H1 (cell line): ENCODE data around the gene CTSA. TPM values are rescaled to one million over a fixed set of nuclear protein-coding genes. Genes with fewer than 3 reads are reported as not detected.

Experiments used
- CTCF ChIA-PET: fragments of 300-600 bp; sonication (Branson Sonifier 250); formaldehyde crosslinking; loops from one replicate; lab custom pipeline; 2021; ENCODE audit not compliant: partially characterized antibody; lab: Charles Lee
- POLR2A ChIA-PET: fragments of 300-600 bp; sonication (Branson Sonifier 250); formaldehyde crosslinking; loops from one replicate; lab custom pipeline; 2021; ENCODE audit warnings: inconsistent platforms; ENCODE audit not compliant: partially characterized antibody; lab: Charles Lee
- DNase-seq, 2 experiments: peaks; one replicate each; pipeline versions ENCODE4 v3.0.0 to v3.0.0-alpha.2; 2010 to 2022; ENCODE audit warnings: low spot score in 2 of 2, low read depth in 1 of 2, mixed read lengths in 1 of 2
- FAIRE-seq: peaks from 2 replicates; lab custom pipeline; 2011; peaks lifted over from hg19 to GRCh38; lab: Jason Lieb, UNC
- H2AFZ ChIP-seq: 2 replicates; pipeline ENCODE4 v1.8.1; 2012; ENCODE audit warnings: low read length, inconsistent platforms
- H2AK5ac ChIP-seq: 2 replicates; pipeline ENCODE4 v1.6.1; 2013; ENCODE audit warnings: low read depth, low read length
- H2BK120ac ChIP-seq: replicated peaks from 2 replicates; pipeline ENCODE3; 2013; ENCODE audit warnings: low read depth, low read length, inconsistent platforms
- H2BK12ac ChIP-seq: 2 replicates; pipeline ENCODE4 v1.6.1; 2013; ENCODE audit warnings: low read depth, low read length
- H2BK15ac ChIP-seq: 2 replicates; pipeline ENCODE4 v1.6.1; 2013; ENCODE audit warnings: low read length
- H2BK20ac ChIP-seq: 2 replicates; pipeline ENCODE4 v1.6.1; 2013; ENCODE audit warnings: low read length
- H2BK5ac ChIP-seq: 2 replicates; pipeline ENCODE4 v1.6.1; 2013; ENCODE audit warnings: low read depth, low read length
- H3K14ac ChIP-seq: 2 replicates; pipeline ENCODE4 v1.6.1; 2013; ENCODE audit warnings: inconsistent platforms; ENCODE audit not compliant: insufficient read length
- H3K18ac ChIP-seq: 2 replicates; pipeline ENCODE4 v1.6.1; 2013; ENCODE audit warnings: low read length; ENCODE audit errors: extremely low read depth
- H3K23ac ChIP-seq: 2 replicates; pipeline ENCODE4 v1.6.1; 2013; ENCODE audit warnings: inconsistent platforms; ENCODE audit not compliant: insufficient read length
- H3K23me2 ChIP-seq: 2 replicates; pipeline ENCODE4 v1.6.1; 2013; ENCODE audit warnings: low read depth, low read length
- H3K27ac ChIP-seq: 2 replicates; pipeline ENCODE4 v1.6.1; 2011; ENCODE audit warnings: low read depth, low read length, inconsistent platforms
- H3K27me3 ChIP-seq, 4 experiments: replicated peaks in 1 of 4; 1 replicate in 1 of 4; 2 replicates in 3 of 4; pipeline versions ENCODE4 v1.6.1 to v1.8.1; 2011 to 2013; ENCODE audit warnings: low read length in 3 of 4, mild to moderate bottlenecking in 3 of 4, inconsistent platforms in 2 of 4, mixed read lengths in 2 of 4, moderate library complexity in 1 of 4; ENCODE audit not compliant: control insufficient read depth in 3 of 4, insufficient read depth in 3 of 4; ENCODE audit errors: extremely low read depth in 1 of 4
- H3K36me3 ChIP-seq, 4 experiments: 2 replicates each; pipeline versions ENCODE4 v1.6.1 to v1.8.1; 2011 to 2013; ENCODE audit warnings: mild to moderate bottlenecking in 4 of 4, low read length in 3 of 4, moderate library complexity in 2 of 4, control low read depth in 1 of 4, inconsistent platforms in 1 of 4; ENCODE audit not compliant: insufficient read depth in 4 of 4, control insufficient read depth in 2 of 4
- H3K4ac ChIP-seq: replicated peaks from 2 replicates; pipeline ENCODE3; 2013; ENCODE audit warnings: low read length, low read depth, mixed read lengths, inconsistent platforms; ENCODE audit not compliant: insufficient read length
- H3K4me1 ChIP-seq, 4 experiments: replicated peaks in 1 of 4; 1 replicate in 1 of 4; 2 replicates in 3 of 4; pipeline versions ENCODE4 v1.6.1 to v1.8.1; 2011 to 2013; ENCODE audit warnings: low read length in 3 of 4, inconsistent platforms in 2 of 4, mixed read lengths in 1 of 4; ENCODE audit not compliant: insufficient read depth in 4 of 4, control insufficient read depth in 3 of 4
- H3K4me2 ChIP-seq, 2 experiments: 2 replicates each; pipeline versions ENCODE4 v1.6.1 to v1.8.1; 2011 to 2013; ENCODE audit warnings: low read depth in 2 of 2, low read length in 2 of 2, control low read depth in 1 of 2, inconsistent platforms in 1 of 2, mild to moderate bottlenecking in 1 of 2; ENCODE audit not compliant: insufficient read depth in 1 of 2
- H3K4me3 ChIP-seq, 4 experiments: fragments of 200-600, 300-600 bp in 1 of 4; sonication (generic), shearing (Covaris generic), sonication (Bioruptor Twin) in 1 of 4; 2 replicates each; pipeline versions ENCODE4 v1.5.1 to v1.8.1; 2011 to 2016; ENCODE audit warnings: low read length in 4 of 4, low read depth in 3 of 4, control low read depth in 2 of 4, inconsistent platforms in 2 of 4, mild to moderate bottlenecking in 2 of 4, mixed read lengths in 1 of 4, moderate library complexity in 1 of 4; ENCODE audit not compliant: insufficient read depth in 2 of 4; ENCODE audit errors: extremely low read depth in 1 of 4
- H3K56ac ChIP-seq: replicated peaks from 2 replicates; pipeline ENCODE3; 2013; ENCODE audit warnings: low read depth, mild to moderate bottlenecking, mixed read lengths, low read length, inconsistent platforms; ENCODE audit not compliant: insufficient read length
- H3K79me1 ChIP-seq: 2 replicates; pipeline ENCODE4 v1.6.1; 2013; ENCODE audit warnings: low read depth, low read length, control low read depth
- H3K79me2 ChIP-seq, 2 experiments: 2 replicates each; pipeline versions ENCODE4 v1.6.1 to v1.8.1; 2012 to 2013; ENCODE audit warnings: low read length in 2 of 2, mild to moderate bottlenecking in 2 of 2, inconsistent platforms in 1 of 2; ENCODE audit not compliant: insufficient read depth in 2 of 2, control insufficient read depth in 1 of 2
- H3K9ac ChIP-seq, 4 experiments: replicated peaks in 1 of 4; 1 replicate in 1 of 4; 2 replicates in 3 of 4; pipeline versions ENCODE4 v1.6.1 to v1.8.1; 2011 to 2013; ENCODE audit warnings: low read depth in 3 of 4, low read length in 3 of 4, control low read depth in 2 of 4, mild to moderate bottlenecking in 2 of 4, moderate library complexity in 2 of 4, inconsistent platforms in 1 of 4; ENCODE audit errors: extremely low read depth in 1 of 4
- H3K9me3 ChIP-seq, 2 experiments: 2 replicates each; pipeline versions ENCODE4 v1.6.1 to v1.8.1; 2012 to 2013; ENCODE audit warnings: mild to moderate bottlenecking in 2 of 2, moderate library complexity in 2 of 2, control low read depth in 1 of 2, inconsistent platforms in 1 of 2, low read depth in 1 of 2, low read length in 1 of 2, mixed read lengths in 1 of 2; ENCODE audit not compliant: insufficient read depth in 2 of 2
- H4K20me1 ChIP-seq, 2 experiments: replicated peaks in 1 of 2; 2 replicates each; pipeline versions ENCODE3 to v1.8.1; 2011 to 2013; ENCODE audit warnings: inconsistent platforms in 2 of 2, low read length in 2 of 2, mild to moderate bottlenecking in 1 of 2; ENCODE audit not compliant: insufficient read depth in 2 of 2, control insufficient read depth in 1 of 2
- H4K5ac ChIP-seq: 2 replicates; pipeline ENCODE4 v1.6.1; 2013; ENCODE audit warnings: low read length, low read depth, mixed read lengths, inconsistent platforms; ENCODE audit not compliant: insufficient read length
- H4K8ac ChIP-seq: 2 replicates; pipeline ENCODE4 v1.8.0; 2013; ENCODE audit warnings: mild to moderate bottlenecking, moderate library complexity, low read length, inconsistent platforms; ENCODE audit not compliant: insufficient read depth; ENCODE audit errors: extremely low read depth
- H4K91ac ChIP-seq: replicated peaks from 2 replicates; pipeline ENCODE3; 2013; ENCODE audit warnings: low read length, mixed read lengths, inconsistent platforms; ENCODE audit not compliant: insufficient read length
- ATF2 ChIP-seq: IDR thresholded peaks from 2 replicates; pipeline ENCODE4 v1.6.1; 2012; ENCODE audit warnings: low read length, inconsistent platforms
- HDAC6 ChIP-seq: IDR thresholded peaks from one replicate; pipeline ENCODE4 v1.7.1; 2012; ENCODE audit warnings: low read depth, mild to moderate bottlenecking, inconsistent platforms, low read length, moderate library complexity
- KDM5A ChIP-seq: fragments of 200-600 bp; IDR thresholded peaks from 2 replicates; pipeline ENCODE4 v1.7.1; 2012; ENCODE audit warnings: mild to moderate bottlenecking, low read length, inconsistent platforms, mixed read lengths
- SAP30 ChIP-seq: fragments of 300-600 bp; sonication (generic); IDR thresholded peaks from 2 replicates; pipeline ENCODE4 v1.7.1; 2012; ENCODE audit warnings: low read length, moderate library complexity, mild to moderate bottlenecking, inconsistent platforms; ENCODE audit not compliant: insufficient read depth, insufficient replicate concordance
- SP1 ChIP-seq: IDR thresholded peaks from 2 replicates; pipeline ENCODE4 v1.6.1; 2011; ENCODE audit warnings: low read depth, low read length
- TCF12 ChIP-seq: IDR thresholded peaks from 2 replicates; pipeline ENCODE4 v1.6.1; 2011; ENCODE audit warnings: low read depth, mild to moderate bottlenecking, low read length
- YY1 ChIP-seq: IDR thresholded peaks from 2 replicates; pipeline ENCODE4 v1.6.1; 2011; ENCODE audit warnings: low read depth, mild to moderate bottlenecking, low read length
- ZNF274 ChIP-seq: IDR thresholded peaks from 2 replicates; pipeline ENCODE4 v1.7.0; 2012; ENCODE audit warnings: low read length, borderline replicate concordance; ENCODE audit errors: extremely low read depth
- polyA plus RNA-seq, 7 experiments: library from polyadenylated mRNA; depleted of rRNA in 3 of 7; stranded (reverse) in 5 of 7; unstranded in 2 of 7; fragments of >200 nt in 5 of 7; fragments of 200-250 nt in 2 of 7; gene quantifications; 1 replicate in 5 of 7; 2 replicates in 1 of 7; 4 replicates in 1 of 7; pipeline versions ENCODE4 v1.2.1 to v1.2.3, GENCODE V29; 2011 to 2013; ENCODE audit warnings: missing spikeins in 2 of 7, mixed read lengths in 2 of 7
- total RNA-seq: library from RNA; stranded (reverse); fragmentation: NEBNext Ultra II Directional; extraction: Animal tissue kit (Norgen Biotek cat#: 25700); gene quantifications from 2 replicates; pipeline ENCODE4 v1.2.1, GENCODE V29; 2021

CTSA gene
- total and polyA plus RNA-seq, 2 of the 8 experiments (the other 6 are each of a cell fraction or from before 2014, with no cell fraction given) = 49.7 to 74.0 TPM

DNA sequence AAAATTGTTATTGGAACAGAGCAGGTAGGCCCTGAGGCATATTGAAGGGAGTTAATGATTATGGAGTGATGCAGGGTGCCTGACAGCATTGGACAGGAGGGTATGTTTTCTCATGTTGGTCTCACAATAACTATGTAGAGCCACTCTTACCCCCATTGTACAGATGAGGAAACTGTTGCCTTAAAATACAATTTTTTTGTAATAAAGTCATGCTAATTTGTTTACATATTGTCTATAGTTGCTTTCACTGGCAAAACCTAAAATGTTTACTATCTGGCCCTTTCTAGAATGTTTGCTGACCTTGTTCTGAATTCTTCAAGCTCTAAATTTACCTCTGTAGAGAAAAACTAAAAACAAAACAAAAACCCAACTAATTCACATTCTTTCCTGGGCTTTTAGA lies 39.6 kb upstream of the CTSA start:
- H4K5ac ChIP-seq = no peak overlapping the region
- no peak overlapping the region for H3K4me2 ChIP-seq
- peaks cover 0 to 27% (median 0%) of the 10 kb centered on the region in 4 experiments; a peak in 3 of 8 replicates for H3K36me3 ChIP-seq
- peaks cover 4 to 16% (median 12%) of the 10 kb centered on the region in 4 experiments for H3K4me1 ChIP-seq
- H3K14ac ChIP-seq = no peak overlapping the region
- no peak overlapping the region for H2AK5ac ChIP-seq
- no peak overlapping the region for H2BK5ac ChIP-seq
- no peaks in the 10 kb centered on the region; the same call in 1 of the 2 replicates for H3K79me1 ChIP-seq
- H3K23me2 ChIP-seq = no peaks in the 10 kb centered on the region; the same call in 1 of the 2 replicates
- H2BK15ac ChIP-seq = no peak overlapping the region
- H3K4me3 ChIP-seq = no peak overlapping the region
- H2BK12ac ChIP-seq = 0 out of 2 replicates have a peak overlapping the region, but pooled peaks have one; percentile 5
- no peaks in the 10 kb centered on the region for H3K9me3 ChIP-seq
- no peak overlapping the region; the same call in 1 of the 2 replicates for H3K18ac ChIP-seq
- H3K27me3 ChIP-seq = no peaks in the 10 kb centered on the region
- FAIRE-seq = no peak
- H3K27ac ChIP-seq = no peak overlapping the region
- no peak for DNase-seq
- ChIA-PET POLR2A (interaction anchor here (1.1 to 9.9 kb wide), 4 partner anchors 13 to 39 kb away, joined by 3 to 178 read pairs (median 5); partner anchors contain the start of gene SNX21), CTCF (interaction anchor here (1.9 to 2.0 kb wide), 2 partner anchors 11 to 26 kb away, joined by 5 to 7 read pairs; no protein-coding TSS in a partner anchor)
- no peak overlapping the region for H2BK20ac ChIP-seq
- H2BK120ac ChIP-seq = no peak overlapping the region
- peaks cover 0 to 19% of the 10 kb centered on the region in 2 experiments; a peak in 2 of 4 replicates for H3K79me2 ChIP-seq
- no peak overlapping the region for H2AFZ ChIP-seq
- H4K8ac ChIP-seq = no peak overlapping the region
- no peak overlapping the region for H3K23ac ChIP-seq
- H4K20me1 ChIP-seq = no peaks in the 10 kb centered on the region
- no peak overlapping the region for H3K4ac ChIP-seq
- H3K9ac ChIP-seq = no peak overlapping the region
- H3K56ac ChIP-seq = no peak overlapping the region
- H4K91ac ChIP-seq = no peak overlapping the region
- no peak for TF ChIP-seq TCF12
- TF ChIP-seq ZNF274 = no peak
- TF ChIP-seq SP1 = no peak
- no peak for TF ChIP-seq HDAC6
- no peak for TF ChIP-seq YY1
- no peak for TF ChIP-seq SAP30
- no peak for TF ChIP-seq KDM5A
- TF ChIP-seq ATF2 = no peak
